ENCODE results near the gene MMP19.

MMP19 gene

DNA sequence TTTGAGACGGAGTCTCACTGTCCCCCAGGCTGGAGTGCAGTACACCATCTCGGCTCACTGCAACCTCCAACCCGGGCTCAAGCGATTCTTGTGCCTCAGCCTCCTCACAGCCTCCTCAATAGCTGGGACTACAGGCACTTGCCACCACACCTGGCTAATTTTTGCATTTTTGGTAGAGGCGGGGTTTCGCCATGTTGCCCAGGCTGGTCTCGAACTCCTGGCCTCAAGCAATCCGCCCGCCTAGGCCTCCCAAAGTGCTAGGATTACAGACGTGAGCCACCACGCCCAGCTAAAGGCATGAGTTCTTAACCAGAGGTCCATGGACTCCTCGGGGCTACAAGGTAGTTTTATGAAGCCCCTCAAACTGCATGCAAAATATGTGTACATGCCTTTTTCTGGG, 27.3 kb downstream of the MMP19 start:
- H3K4me1 ChIP-seq = no peaks in the 10 kb centered on the region
- H3K36me3 ChIP-seq = peaks cover 41% of the 10 kb centered on the region
- no peak overlapping the region for H3K4me3 ChIP-seq (ENCODE audit: low read depth, low read length)
- DNase-seq = no peak
- H3K9me3 ChIP-seq = no peaks in the 10 kb centered on the region; the same call in 1 of the 2 replicates
- H3K27me3 ChIP-seq = no peaks in the 10 kb centered on the region
- TF ChIP-seq CTCF (IDR thresholded peaks at IDR 0.05; ENCODE audit: low read depth, low read length) = no peak

DNA sequence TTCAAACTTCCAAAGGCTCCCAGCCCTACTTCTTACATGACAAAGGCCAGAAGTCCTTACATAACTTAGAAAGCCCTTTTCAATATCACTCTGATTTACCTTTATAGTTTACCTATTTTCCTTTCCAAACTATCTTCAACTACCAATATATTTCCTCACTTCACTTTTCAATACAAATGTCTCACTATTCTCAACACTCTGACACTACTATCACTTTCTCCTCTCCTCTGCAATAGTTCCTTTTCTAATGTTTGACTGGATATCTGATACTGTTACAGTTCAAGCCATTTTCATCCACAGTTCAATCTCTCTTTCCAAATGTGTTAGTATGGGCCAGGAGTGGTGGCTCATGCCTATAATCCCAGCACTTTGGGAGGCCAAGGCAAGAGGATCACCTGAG, 28.5 kb downstream of the MMP19 start:
- H3K9me3 ChIP-seq = no peaks in the 10 kb centered on the region; the same call in 1 of the 2 replicates
- no peak for DNase-seq
- no peaks in the 10 kb centered on the region for H3K27me3 ChIP-seq
- peaks cover 32% of the 10 kb centered on the region for H3K36me3 ChIP-seq
- H3K4me3 ChIP-seq (ENCODE audit: low read depth, low read length) = no peak overlapping the region
- TF ChIP-seq CTCF (IDR thresholded peaks at IDR 0.05; ENCODE audit: low read depth, low read length) = no peak
- H3K4me1 ChIP-seq = no peaks in the 10 kb centered on the region

- Histone ChIP-seq H3K4me1 (no peaks in the 10 kb centered on the region), H3K9me3 (no peaks in the 10 kb centered on the region; the same call in 1 of the 2 replicates), H3K4me3 (ENCODE audit: low read depth, low read length) (no peak overlapping the region), H3K36me3 (peaks cover 40% of the 10 kb centered on the region), H3K27me3 (no peaks in the 10 kb centered on the region)
- no peak for TF ChIP-seq CTCF (IDR thresholded peaks at IDR 0.05; ENCODE audit: low read depth, low read length)
- no peak for DNase-seq
Measured at GRCh38 chr12:55812088-55812487, 30.6 kb downstream of the MMP19 start.

- Histone ChIP-seq H3K4me3 (ENCODE audit: low read depth, low read length) (no peak overlapping the region), H3K36me3 (peaks cover 34% of the 10 kb centered on the region), H3K4me1 (no peaks in the 10 kb centered on the region), H3K27me3 (no peaks in the 10 kb centered on the region), H3K9me3 (no peaks in the 10 kb centered on the region; the same call in 1 of the 2 replicates)
- no peak for TF ChIP-seq CTCF (IDR thresholded peaks at IDR 0.05; ENCODE audit: low read depth, low read length)
- no peak for DNase-seq
Measured at GRCh38 chr12:55809274-55809673, 33.5 kb downstream of the MMP19 start.

GRCh38 chr12:55806982-55807381, 35.8 kb downstream of the MMP19 start:
- Histone ChIP-seq H3K27me3 (no peaks in the 10 kb centered on the region), H3K36me3 (peaks cover 29% of the 10 kb centered on the region)

GRCh38 chr12:55797550-55797949, 45.2 kb downstream of the MMP19 start:
- Histone ChIP-seq H3K27me3 (no peaks in the 10 kb centered on the region), H3K4me3 (ENCODE audit: low read depth, low read length) (no peak overlapping the region), H3K4me1 (no peaks in the 10 kb centered on the region; the same call in 1 of the 2 replicates), H3K9me3 (no peaks in the 10 kb centered on the region), H3K36me3 (peaks cover 59% of the 10 kb centered on the region)
- no peak for TF ChIP-seq CTCF (IDR thresholded peaks at IDR 0.05; ENCODE audit: low read depth, low read length)
- DNase-seq = no peak

More at GRCh38 chr12:55806982-55807381, 35.8 kb downstream of the MMP19 start:
- no peaks in the 10 kb centered on the region for H3K4me1 ChIP-seq
- H3K9me3 ChIP-seq = no peaks in the 10 kb centered on the region
- no peak for TF ChIP-seq CTCF (IDR thresholded peaks at IDR 0.05; ENCODE audit: low read depth, low read length)
- no peak for DNase-seq
- no peak overlapping the region for H3K4me3 ChIP-seq (ENCODE audit: low read depth, low read length)
